HepG2 (cell line): ENCODE results near the gene ZNF557. TPM values are rescaled to one million over a fixed set of nuclear protein-coding genes. Genes with fewer than 3 reads are reported as not detected.
A peak's percentile ranks its signal among the peaks of the same experiment; 100 is the strongest.

Source experiments
- ATAD3A ChIP-seq: sonication (generic); formaldehyde crosslinking; IDR thresholded peaks from 2 replicates; pipeline ENCODE4 v1.4.0; 2020; ENCODE audit warnings: missing genetic modification reagents
- EEA1 ChIP-seq: sonication (generic); formaldehyde crosslinking; IDR thresholded peaks from 2 replicates; pipeline ENCODE4 v1.5.1; 2020; ENCODE audit warnings: mild to moderate bottlenecking, missing genetic modification reagents, borderline replicate concordance
- EED ChIP-seq: sonication (generic); formaldehyde crosslinking; IDR thresholded peaks from 2 replicates; pipeline ENCODE4 v1.5.0; 2020; ENCODE audit warnings: mild to moderate bottlenecking, missing genetic modification reagents
- FOXA1 ChIP-seq, 2 experiments: fragments of 450-650 bp in 1 of 2; sonication (generic) in 1 of 2; formaldehyde crosslinking in 1 of 2; IDR thresholded peaks; 2 replicates each; pipeline versions ENCODE4 v1.4.0 to v1.6.1; 2016 to 2020; ENCODE audit warnings: missing genetic modification reagents in 1 of 2
- FOXK1 ChIP-seq: sonication (generic); formaldehyde crosslinking; IDR thresholded peaks from 2 replicates; pipeline ENCODE4 v1.4.0; 2020; ENCODE audit warnings: low read depth, missing genetic modification reagents, borderline replicate concordance
- IRF2 ChIP-seq: IDR thresholded peaks from 2 replicates; pipeline ENCODE4 v1.6.1; 2018; ENCODE audit warnings: missing genetic modification reagents, missing compliant biosample characterization
- KDM5B ChIP-seq: sonication (generic); formaldehyde crosslinking; IDR thresholded peaks from 2 replicates; pipeline ENCODE4 v1.4.0; 2020; ENCODE audit warnings: missing genetic modification reagents, mild to moderate bottlenecking, borderline replicate concordance
- MTERF4 ChIP-seq: sonication (generic); formaldehyde crosslinking; IDR thresholded peaks from 2 replicates; pipeline ENCODE4 v1.8.0; 2023; ENCODE audit warnings: mild to moderate bottlenecking, missing genetic modification reagents
- SRSF1 ChIP-seq: fragments of 200-400 bp; formaldehyde crosslinking; optimal IDR thresholded peaks from 2 replicates; pipeline ENCODE3; 2017; ENCODE audit warnings: mild to moderate bottlenecking, low read depth, low read length, moderate library complexity
- TAF1 ChIP-seq: sonication (generic); formaldehyde crosslinking; IDR thresholded peaks from 2 replicates; pipeline ENCODE4 v1.4.0; 2020; ENCODE audit warnings: missing genetic modification reagents
- ZBTB1 ChIP-seq: sonication (generic); formaldehyde crosslinking; IDR thresholded peaks from 2 replicates; pipeline ENCODE4 v1.4.0; 2020; ENCODE audit warnings: missing genetic modification reagents, borderline replicate concordance
- ZNF138 ChIP-seq: sonication (generic); formaldehyde crosslinking; IDR thresholded peaks from 2 replicates; pipeline ENCODE4 v1.5.0; 2020; ENCODE audit warnings: mild to moderate bottlenecking, low read depth, missing genetic modification reagents
- ZNF232 ChIP-seq: sonication (generic); formaldehyde crosslinking; IDR thresholded peaks from 2 replicates; pipeline ENCODE4 v1.4.0; 2020; ENCODE audit warnings: missing genetic modification reagents, borderline replicate concordance
- ZNF619 ChIP-seq: sonication (generic); formaldehyde crosslinking; IDR thresholded peaks from 2 replicates; pipeline ENCODE4 v1.4.0; 2020; ENCODE audit warnings: mild to moderate bottlenecking, missing genetic modification reagents
- ZNF629 ChIP-seq: sonication (generic); formaldehyde crosslinking; conservative IDR thresholded peaks from 2 replicates; pipeline ENCODE4 v1.5.0; 2020; ENCODE audit warnings: missing genetic modification reagents
- ZNF670 ChIP-seq: sonication (generic); formaldehyde crosslinking; IDR thresholded peaks from 2 replicates; pipeline ENCODE4 v1.8.0; 2022; ENCODE audit warnings: mild to moderate bottlenecking, missing genetic modification reagents, borderline replicate concordance
- ZSCAN12 ChIP-seq: sonication (generic); formaldehyde crosslinking; IDR thresholded peaks from 2 replicates; pipeline ENCODE4 v1.9.0; 2021; ENCODE audit warnings: mild to moderate bottlenecking, missing genetic modification reagents
- polyA plus RNA-seq, 8 experiments: library from polyadenylated mRNA; depleted of rRNA in 3 of 8; stranded (reverse) in 7 of 8; unstranded in 1 of 8; fragments of >200 nt; fragmentation: Illumina TruSeq in 4 of 8; extraction: Trizol in 4 of 8; gene quantifications; 2 replicates each; pipeline versions ENCODE4 v1.2.1 to v1.2.3, GENCODE V29; 2011 to 2016; ENCODE audit warnings: low read depth in 4 of 8, missing spikeins in 1 of 8, mixed read lengths in 1 of 8; ENCODE audit not compliant: insufficient read depth in 1 of 8
- total RNA-seq, 5 experiments: library from RNA; depleted of rRNA; stranded (reverse); fragments of >200 nt; fragmentation: Illumina TruSeq; extraction: Trizol; gene quantifications; 2 replicates each; pipeline ENCODE4 v1.2.3, GENCODE V29; 2016; ENCODE audit warnings: low read depth in 1 of 5
- TF ChIP-seq, protein P1 (sequence below): sonication (generic); formaldehyde crosslinking; IDR thresholded peaks from 2 replicates; pipeline ENCODE4 v1.5.1; 2020; ENCODE audit warnings: missing genetic modification reagents, mild to moderate bottlenecking, borderline replicate concordance
- TF ChIP-seq, protein P2 (sequence below): sonication (generic); formaldehyde crosslinking; IDR thresholded peaks from 2 replicates; pipeline ENCODE4 v1.4.0; 2020; ENCODE audit warnings: missing genetic modification reagents
- TF ChIP-seq, protein P3 (sequence below): sonication (generic); formaldehyde crosslinking; conservative IDR thresholded peaks from 2 replicates; pipeline ENCODE4 v1.4.0; 2020; ENCODE audit warnings: missing genetic modification reagents
- TF ChIP-seq, protein P4 (sequence below): sonication (generic); formaldehyde crosslinking; IDR thresholded peaks from 2 replicates; pipeline ENCODE4 v1.5.0; 2020; ENCODE audit warnings: mild to moderate bottlenecking, missing genetic modification reagents

Gene ZNF557
- total and polyA plus RNA-seq, 2 of the 13 experiments (the other 11 are each of a cell fraction or from before 2014, with no cell fraction given), result 2.1 to 7.8 TPM

DNA sequence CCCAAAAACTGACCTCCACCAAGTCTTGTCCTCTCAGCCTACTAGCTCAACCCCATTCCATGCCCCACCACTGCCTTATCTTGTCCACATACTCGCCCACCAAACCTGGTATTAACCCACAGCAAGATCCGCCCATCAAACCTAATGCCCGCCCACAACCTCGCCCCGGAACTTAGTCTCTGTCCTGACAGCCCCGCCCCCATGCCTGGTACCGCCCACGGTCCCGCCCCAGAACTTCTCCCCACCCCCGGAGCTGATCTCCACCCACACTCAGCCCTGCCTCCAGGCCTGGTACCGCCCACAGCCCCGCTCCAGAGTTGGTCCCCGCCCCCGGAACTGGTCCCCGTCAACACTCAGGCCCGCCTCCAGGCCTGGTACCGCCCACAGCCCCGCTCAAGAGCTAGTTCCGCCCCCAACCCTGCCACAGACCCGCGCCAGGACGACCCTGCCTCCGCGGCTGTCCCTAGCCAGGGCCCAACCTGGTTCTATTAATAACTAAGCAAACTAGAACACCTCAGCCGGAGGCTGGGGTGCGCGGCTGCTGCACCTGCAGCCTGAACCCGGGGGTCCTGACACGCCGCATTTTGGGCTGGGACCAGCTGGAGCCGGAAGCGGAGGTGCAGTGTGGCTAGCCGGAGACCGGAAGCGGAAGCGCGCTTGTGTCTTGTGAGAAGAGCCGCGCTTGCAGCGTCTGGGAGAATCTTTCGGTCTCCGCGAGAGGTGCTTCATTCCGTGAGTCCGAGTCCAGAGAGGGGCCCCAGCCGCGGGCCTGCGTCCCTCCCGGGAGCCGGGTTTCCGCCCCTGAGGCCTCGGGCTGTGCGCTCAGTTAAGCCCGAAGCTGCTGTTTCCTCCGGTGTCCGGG lies at the start of gene ZNF557 (continued):
- TF ChIP-seq ZNF619 (CRISPR knock-in tag) (no peak), ATAD3A (CRISPR knock-in tag) (no peak), ZNF670 (no peak), ZNF232 (CRISPR knock-in tag) (no peak), SRSF1 (peak; percentile 56), MTERF4 (CRISPR knock-in tag) (0 out of 2 replicates have a peak, but pooled peaks have one; percentile 12), ZBTB1 (CRISPR knock-in tag) (no peak), ZSCAN12 (CRISPR knock-in tag) (no peak), ZNF138 (CRISPR knock-in tag) (no peak), EEA1 (CRISPR knock-in tag) (0 out of 2 replicates have a peak, but pooled peaks have one; percentile 44), ZNF629 (CRISPR knock-in tag) (no peak), KDM5B (no peak; the same call in 1 of the 2 replicates), EED (CRISPR knock-in tag) (no peak; the same call in 1 of the 2 replicates), FOXK1 (peak; percentile 65; the same call in 1 of the 2 replicates), IRF2 (CRISPR knock-in tag) (peak; percentile 71), FOXA1 (IDR thresholded peaks at IDR 0.05) (no peak), FOXA1 (CRISPR knock-in tag; IDR thresholded peaks at IDR 0.05) (no peak), TAF1 (CRISPR knock-in tag) (peak; percentile 66)
- TF ChIP-seq, protein P1, sequence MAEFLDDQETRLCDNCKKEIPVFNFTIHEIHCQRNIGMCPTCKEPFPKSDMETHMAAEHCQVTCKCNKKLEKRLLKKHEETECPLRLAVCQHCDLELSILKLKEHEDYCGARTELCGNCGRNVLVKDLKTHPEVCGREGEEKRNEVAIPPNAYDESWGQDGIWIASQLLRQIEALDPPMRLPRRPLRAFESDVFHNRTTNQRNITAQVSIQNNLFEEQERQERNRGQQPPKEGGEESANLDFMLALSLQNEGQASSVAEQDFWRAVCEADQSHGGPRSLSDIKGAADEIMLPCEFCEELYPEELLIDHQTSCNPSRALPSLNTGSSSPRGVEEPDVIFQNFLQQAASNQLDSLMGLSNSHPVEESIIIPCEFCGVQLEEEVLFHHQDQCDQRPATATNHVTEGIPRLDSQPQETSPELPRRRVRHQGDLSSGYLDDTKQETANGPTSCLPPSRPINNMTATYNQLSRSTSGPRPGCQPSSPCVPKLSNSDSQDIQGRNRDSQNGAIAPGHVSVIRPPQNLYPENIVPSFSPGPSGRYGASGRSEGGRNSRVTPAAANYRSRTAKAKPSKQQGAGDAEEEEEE (CRISPR knock-in tag), result no peak
- TF ChIP-seq, protein P2, sequence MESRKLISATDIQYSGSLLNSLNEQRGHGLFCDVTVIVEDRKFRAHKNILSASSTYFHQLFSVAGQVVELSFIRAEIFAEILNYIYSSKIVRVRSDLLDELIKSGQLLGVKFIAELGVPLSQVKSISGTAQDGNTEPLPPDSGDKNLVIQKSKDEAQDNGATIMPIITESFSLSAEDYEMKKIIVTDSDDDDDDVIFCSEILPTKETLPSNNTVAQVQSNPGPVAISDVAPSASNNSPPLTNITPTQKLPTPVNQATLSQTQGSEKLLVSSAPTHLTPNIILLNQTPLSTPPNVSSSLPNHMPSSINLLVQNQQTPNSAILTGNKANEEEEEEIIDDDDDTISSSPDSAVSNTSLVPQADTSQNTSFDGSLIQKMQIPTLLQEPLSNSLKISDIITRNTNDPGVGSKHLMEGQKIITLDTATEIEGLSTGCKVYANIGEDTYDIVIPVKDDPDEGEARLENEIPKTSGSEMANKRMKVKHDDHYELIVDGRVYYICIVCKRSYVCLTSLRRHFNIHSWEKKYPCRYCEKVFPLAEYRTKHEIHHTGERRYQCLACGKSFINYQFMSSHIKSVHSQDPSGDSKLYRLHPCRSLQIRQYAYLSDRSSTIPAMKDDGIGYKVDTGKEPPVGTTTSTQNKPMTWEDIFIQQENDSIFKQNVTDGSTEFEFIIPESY (CRISPR knock-in tag), result no peak
- TF ChIP-seq, protein P3, sequence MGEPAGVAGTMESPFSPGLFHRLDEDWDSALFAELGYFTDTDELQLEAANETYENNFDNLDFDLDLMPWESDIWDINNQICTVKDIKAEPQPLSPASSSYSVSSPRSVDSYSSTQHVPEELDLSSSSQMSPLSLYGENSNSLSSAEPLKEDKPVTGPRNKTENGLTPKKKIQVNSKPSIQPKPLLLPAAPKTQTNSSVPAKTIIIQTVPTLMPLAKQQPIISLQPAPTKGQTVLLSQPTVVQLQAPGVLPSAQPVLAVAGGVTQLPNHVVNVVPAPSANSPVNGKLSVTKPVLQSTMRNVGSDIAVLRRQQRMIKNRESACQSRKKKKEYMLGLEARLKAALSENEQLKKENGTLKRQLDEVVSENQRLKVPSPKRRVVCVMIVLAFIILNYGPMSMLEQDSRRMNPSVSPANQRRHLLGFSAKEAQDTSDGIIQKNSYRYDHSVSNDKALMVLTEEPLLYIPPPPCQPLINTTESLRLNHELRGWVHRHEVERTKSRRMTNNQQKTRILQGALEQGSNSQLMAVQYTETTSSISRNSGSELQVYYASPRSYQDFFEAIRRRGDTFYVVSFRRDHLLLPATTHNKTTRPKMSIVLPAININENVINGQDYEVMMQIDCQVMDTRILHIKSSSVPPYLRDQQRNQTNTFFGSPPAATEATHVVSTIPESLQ (CRISPR knock-in tag), result no peak
- TF ChIP-seq, protein P4, sequence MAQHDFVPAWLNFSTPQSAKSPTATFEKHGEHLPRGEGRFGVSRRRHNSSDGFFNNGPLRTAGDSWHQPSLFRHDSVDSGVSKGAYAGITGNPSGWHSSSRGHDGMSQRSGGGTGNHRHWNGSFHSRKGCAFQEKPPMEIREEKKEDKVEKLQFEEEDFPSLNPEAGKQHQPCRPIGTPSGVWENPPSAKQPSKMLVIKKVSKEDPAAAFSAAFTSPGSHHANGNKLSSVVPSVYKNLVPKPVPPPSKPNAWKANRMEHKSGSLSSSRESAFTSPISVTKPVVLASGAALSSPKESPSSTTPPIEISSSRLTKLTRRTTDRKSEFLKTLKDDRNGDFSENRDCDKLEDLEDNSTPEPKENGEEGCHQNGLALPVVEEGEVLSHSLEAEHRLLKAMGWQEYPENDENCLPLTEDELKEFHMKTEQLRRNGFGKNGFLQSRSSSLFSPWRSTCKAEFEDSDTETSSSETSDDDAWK (CRISPR knock-in tag), result no peak
